ENCODE measurements around the gene CCNY. TPM values are rescaled to one million over a fixed set of nuclear protein-coding genes. Genes with fewer than 3 reads are reported as not detected.

Gene CCNY
- total RNA-seq, 1 donor from 2014 or later = 41.3 TPM

DNA sequence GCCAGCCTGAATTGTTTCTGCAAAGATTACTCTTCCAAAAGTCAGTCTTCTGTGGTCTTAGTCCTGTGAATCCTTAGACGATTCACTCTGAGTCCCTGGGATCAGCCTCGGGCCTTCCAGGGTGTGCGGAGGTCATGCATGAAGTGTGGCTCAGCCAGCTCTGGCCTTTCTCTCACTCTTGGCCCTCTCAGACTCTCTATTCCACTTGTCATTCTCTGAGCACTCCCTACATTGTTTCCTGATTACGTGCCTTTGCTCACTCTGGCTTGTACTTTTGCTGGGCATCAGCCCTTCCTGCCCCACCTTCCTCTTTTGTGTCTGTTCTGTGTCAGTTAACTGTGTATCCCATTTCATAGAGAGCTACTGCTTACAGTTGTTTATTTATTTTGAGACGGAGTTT lies 36.0 kb downstream of the CCNY start:
- DNase-seq (ENCODE audit: low read depth) = peak; percentile 39
- TF ChIP-seq, protein P1, sequence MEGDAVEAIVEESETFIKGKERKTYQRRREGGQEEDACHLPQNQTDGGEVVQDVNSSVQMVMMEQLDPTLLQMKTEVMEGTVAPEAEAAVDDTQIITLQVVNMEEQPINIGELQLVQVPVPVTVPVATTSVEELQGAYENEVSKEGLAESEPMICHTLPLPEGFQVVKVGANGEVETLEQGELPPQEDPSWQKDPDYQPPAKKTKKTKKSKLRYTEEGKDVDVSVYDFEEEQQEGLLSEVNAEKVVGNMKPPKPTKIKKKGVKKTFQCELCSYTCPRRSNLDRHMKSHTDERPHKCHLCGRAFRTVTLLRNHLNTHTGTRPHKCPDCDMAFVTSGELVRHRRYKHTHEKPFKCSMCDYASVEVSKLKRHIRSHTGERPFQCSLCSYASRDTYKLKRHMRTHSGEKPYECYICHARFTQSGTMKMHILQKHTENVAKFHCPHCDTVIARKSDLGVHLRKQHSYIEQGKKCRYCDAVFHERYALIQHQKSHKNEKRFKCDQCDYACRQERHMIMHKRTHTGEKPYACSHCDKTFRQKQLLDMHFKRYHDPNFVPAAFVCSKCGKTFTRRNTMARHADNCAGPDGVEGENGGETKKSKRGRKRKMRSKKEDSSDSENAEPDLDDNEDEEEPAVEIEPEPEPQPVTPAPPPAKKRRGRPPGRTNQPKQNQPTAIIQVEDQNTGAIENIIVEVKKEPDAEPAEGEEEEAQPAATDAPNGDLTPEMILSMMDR (IDR thresholded peaks at IDR 0.05; ENCODE audit: insufficient read depth, low read length, poor library complexity, severe bottlenecking) = no peak
- no peaks in the 10 kb centered on the region for H3K36me3 ChIP-seq (ENCODE audit: control insufficient read depth, insufficient read depth, low read length)
- H3K4me3 ChIP-seq (ENCODE audit: low read depth, low read length) = no peak overlapping the region
- H3K27me3 ChIP-seq (ENCODE audit: control insufficient read depth, insufficient read depth, low read length) = no peaks in the 10 kb centered on the region

DNA sequence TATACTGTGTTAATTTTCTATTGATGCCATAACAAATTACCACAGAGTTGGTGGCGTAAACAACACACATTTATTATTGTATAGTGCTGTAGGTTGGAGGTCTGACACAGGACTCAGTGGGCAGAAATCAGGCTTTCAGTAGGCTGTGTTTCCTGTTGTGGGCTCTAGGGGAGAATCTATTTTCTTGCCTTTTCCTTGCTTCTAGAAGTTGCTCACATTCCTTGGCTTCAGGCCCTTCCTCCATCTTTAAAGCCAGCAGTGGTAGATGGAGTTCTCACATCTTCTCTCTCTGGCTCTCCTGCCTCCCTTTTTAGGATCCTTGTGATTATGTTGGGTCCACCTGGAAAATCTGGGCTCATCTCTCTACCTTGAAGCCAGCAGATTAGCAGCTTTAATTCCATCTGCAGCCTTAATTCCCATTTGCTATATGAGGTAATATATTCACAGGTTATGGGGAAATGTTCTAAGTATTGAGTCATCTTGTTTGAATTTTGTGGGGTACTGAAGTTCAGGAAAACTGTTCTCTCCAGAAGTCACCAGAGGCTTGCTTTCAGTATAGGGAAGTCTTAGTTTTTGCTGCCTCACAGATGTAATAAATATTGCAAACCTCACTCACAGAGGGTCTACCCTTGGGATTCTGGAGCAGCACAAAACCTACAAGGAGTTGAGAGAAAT lies 38.9 kb downstream of the CCNY start:
- TF ChIP-seq, protein P1 (IDR thresholded peaks at IDR 0.05; ENCODE audit: insufficient read depth, low read length, poor library complexity, severe bottlenecking) = no peak
- no peaks in the 10 kb centered on the region for H3K27me3 ChIP-seq (ENCODE audit: control insufficient read depth, insufficient read depth, low read length)
- no peaks in the 10 kb centered on the region for H3K36me3 ChIP-seq (ENCODE audit: control insufficient read depth, insufficient read depth, low read length)
- DNase-seq (ENCODE audit: low read depth) = no peak
- H3K4me3 ChIP-seq (ENCODE audit: low read depth, low read length) = no peak overlapping the region

DNA sequence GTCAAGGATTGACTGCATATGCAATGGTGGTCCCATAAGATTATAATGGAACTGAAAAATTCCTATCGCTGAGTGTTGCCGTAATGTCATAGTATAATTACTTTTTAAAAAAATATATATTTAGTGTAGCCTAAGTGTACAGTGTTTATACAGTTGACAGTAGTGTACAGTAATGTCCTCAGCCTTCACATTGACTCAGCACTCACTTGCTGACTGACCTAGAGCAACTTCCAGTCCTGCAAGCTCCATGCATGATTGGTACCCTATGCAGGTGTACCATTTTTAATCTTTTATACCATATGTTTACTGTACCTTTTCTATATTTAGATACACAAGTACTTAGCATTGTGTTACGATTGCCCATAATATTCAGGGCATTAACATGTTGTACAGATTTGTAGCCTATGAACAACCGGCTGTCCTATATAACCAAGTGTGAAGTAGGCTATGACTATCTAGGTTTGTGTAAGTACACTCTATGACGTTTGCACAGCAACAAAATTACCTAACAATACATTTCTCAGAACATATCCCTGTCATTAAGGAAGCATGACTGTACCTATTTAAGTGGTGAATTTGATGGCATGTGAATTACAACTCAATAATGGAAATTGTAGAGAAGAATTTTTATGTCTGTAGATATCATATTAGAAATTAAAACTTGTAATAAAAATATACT lies 40.9 kb downstream of the CCNY start:
- TF ChIP-seq, protein P1 (IDR thresholded peaks at IDR 0.05; ENCODE audit: insufficient read depth, low read length, poor library complexity, severe bottlenecking) = no peak
- Histone ChIP-seq H3K36me3 (ENCODE audit: control insufficient read depth, insufficient read depth, low read length) (no peaks in the 10 kb centered on the region), H3K27me3 (ENCODE audit: control insufficient read depth, insufficient read depth, low read length) (no peaks in the 10 kb centered on the region)

DNA sequence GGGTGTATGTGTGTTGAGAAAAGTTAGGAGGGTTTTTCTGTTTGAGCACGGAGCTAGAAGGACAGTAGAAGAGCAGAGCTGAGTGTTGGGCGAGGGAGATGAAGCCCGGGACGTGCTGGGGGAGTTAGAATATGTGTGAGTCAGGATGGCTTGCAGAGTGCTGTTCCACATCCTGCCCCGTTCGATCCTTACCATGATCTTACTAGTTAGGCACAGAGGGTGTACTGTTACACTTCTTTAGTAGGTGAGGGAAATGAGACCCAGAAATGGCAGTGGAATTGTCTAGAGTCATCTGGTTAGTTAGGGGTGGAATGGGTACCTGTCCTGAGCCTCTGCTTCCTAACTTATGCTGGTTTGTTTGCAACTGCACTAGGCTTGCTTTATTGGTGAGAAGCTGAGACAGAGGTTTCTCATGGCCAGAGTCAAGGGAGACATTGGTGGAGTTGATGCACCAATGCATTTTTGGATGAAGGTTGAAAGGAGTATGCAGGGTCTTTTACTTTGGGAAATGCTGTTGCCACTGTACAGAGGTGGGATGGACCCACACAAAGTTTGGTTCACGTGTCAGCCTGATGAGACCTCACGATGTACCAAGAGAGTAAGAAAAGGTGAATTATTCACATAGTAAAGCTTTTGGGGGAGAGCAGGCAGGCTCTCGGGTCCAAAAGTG lies 42.4 kb downstream of the CCNY start:
- no peak for DNase-seq (ENCODE audit: low read depth)
- TF ChIP-seq, protein P1 (IDR thresholded peaks at IDR 0.05; ENCODE audit: insufficient read depth, low read length, poor library complexity, severe bottlenecking) = no peak
- Histone ChIP-seq H3K4me3 (ENCODE audit: low read depth, low read length) (no peak overlapping the region), H3K36me3 (ENCODE audit: control insufficient read depth, insufficient read depth, low read length) (no peaks in the 10 kb centered on the region), H3K27me3 (ENCODE audit: control insufficient read depth, insufficient read depth, low read length) (no peaks in the 10 kb centered on the region)

More for the DNA sequence above, 40.9 kb downstream of the CCNY start:
- no peak for DNase-seq (ENCODE audit: low read depth)
- H3K4me3 ChIP-seq (ENCODE audit: low read depth, low read length) = no peak overlapping the region

DNA sequence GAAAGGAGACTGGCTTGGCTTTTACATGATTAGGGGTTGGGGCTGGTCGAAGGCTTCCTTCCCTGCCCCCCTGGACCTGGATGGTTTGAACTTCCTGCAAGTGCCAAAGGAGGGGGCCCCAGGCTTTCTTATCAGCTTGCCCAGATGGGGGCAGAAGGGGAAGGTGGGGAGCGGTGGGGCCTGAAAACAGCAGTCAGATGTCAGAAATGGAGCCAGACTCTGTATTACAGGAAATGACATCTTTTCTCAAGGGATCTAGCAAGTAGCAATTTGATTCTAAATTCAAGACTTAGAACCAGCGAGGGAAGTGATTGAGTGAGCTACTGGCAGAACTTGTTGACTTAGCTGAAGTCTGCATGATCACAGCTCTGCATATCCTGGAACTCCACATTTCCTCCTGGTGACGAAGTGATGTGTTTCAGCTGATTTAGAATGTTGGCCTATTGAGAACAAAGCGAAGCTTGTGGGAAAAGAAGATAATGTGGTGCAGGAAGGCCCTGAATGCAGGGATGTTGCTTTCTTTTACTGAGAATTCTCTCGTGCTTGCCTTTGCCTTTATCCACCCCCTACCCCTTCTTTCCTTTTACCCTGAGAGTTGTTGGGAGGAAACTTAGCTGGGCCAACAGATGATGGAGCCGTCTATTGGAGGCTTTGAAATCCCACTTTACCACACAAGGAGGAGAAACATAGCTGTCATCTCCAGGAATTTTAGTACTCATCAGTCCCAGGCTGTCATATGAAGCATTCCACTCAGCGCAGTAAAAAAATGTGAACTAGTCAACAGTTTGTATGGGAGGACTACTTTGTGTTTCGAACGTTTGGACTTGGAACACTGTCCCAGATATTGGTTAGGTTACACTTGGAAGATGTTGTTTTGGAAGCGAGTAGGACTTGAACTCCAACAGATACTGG lies 43.2 kb downstream of the CCNY start:
- DNase-seq (ENCODE audit: low read depth) = no peak
- H3K4me3 ChIP-seq (ENCODE audit: low read depth, low read length) = no peak overlapping the region
- no peaks in the 10 kb centered on the region for H3K27me3 ChIP-seq (ENCODE audit: control insufficient read depth, insufficient read depth, low read length)
- TF ChIP-seq, protein P1 (IDR thresholded peaks at IDR 0.05; ENCODE audit: insufficient read depth, low read length, poor library complexity, severe bottlenecking) = no peak
- no peaks in the 10 kb centered on the region for H3K36me3 ChIP-seq (ENCODE audit: control insufficient read depth, insufficient read depth, low read length)

Measured in kidney epithelial cell (primary cell).